Breast epithelium (tissue), 4 donors: ENCODE measurements around the gene NSRP1. TPM values are rescaled to one million over a fixed set of nuclear protein-coding genes. Genes with fewer than 3 reads are reported as not detected.

Experiments
- DNase-seq, 2 donors: peaks; one replicate each; pipeline ENCODE4 v3.0.0-alpha.2; 2019; ENCODE audit warnings: low spot score in 2 of 2
- H3K27ac ChIP-seq, 2 donors: fragments of 200-600 bp; sonication (generic) in 1 of 2; one replicate each; pipeline ENCODE4 v1.5.1; 2016 to 2019; ENCODE audit warnings: mild to moderate bottlenecking in 1 of 2
- H3K27me3 ChIP-seq, 2 donors: fragments of 200-600 bp; sonication (generic) in 1 of 2; one replicate each; pipeline versions ENCODE4 v1.5.1 to v1.6.0; 2017 to 2019; ENCODE audit warnings: control low read depth in 1 of 2, mild to moderate bottlenecking in 1 of 2
- H3K36me3 ChIP-seq: fragments of 200-600 bp; one replicate; pipeline ENCODE4 v1.5.1; 2019
- H3K4me1 ChIP-seq, 2 donors: fragments of 200-600 bp; sonication (generic); one replicate each; pipeline ENCODE4 v1.5.1; 2016 to 2019; ENCODE audit warnings: control low read depth in 1 of 2
- H3K4me3 ChIP-seq, 3 donors: fragments of 200-600 bp; sonication (generic); 1 replicate in 2 of 3; 2 replicates in 1 of 3; pipeline ENCODE4 v1.5.1; 2016 to 2019; ENCODE audit warnings: mild to moderate bottlenecking in 3 of 3, moderate library complexity in 2 of 3
- H3K9me3 ChIP-seq, 2 donors: fragments of 200-600 bp; sonication (generic) in 1 of 2; one replicate each; pipeline ENCODE4 v1.5.1; 2016 to 2019; ENCODE audit warnings: control low read depth in 1 of 2
- CTCF ChIP-seq, 3 donors: fragments of 450-650 bp; IDR thresholded peaks; one replicate each; pipeline ENCODE4 v1.5.1; 2016 to 2017; ENCODE audit warnings: antibody characterized with exemption in 3 of 3, mild to moderate bottlenecking in 3 of 3, moderate library complexity in 3 of 3
- POLR2A ChIP-seq: fragments of 450-650 bp; IDR thresholded peaks from one replicate; pipeline ENCODE4 v1.6.1; 2016; ENCODE audit warnings: antibody characterized with exemption, mild to moderate bottlenecking, moderate library complexity
- POLR2AphosphoS5 ChIP-seq, 3 donors: sonication (generic); formaldehyde crosslinking; IDR thresholded peaks; one replicate each; pipeline ENCODE4 v1.6.1; 2017; ENCODE audit warnings: antibody characterized with exemption in 3 of 3
- intact Hi-C: fragments of 100-400 bp; cut with DNase I; formaldehyde crosslinking; loops from one replicate; pipeline ENCODE4 v1.15.1; 2023; ENCODE audit warnings: low total_unique reads
- total RNA-seq, 3 donors: library from RNA; depleted of rRNA; stranded (reverse); fragments of >200 nt; gene quantifications; one replicate each; pipeline ENCODE4 v1.1.0, GENCODE V29; 2016

Gene NSRP1
- total RNA-seq, 3 donors from 2014 or later: 26.6 to 37.0 (median 29.4) TPM

GRCh38 chr17:30203471-30203981 lies 86.9 kb downstream of the NSRP1 start:
- DNase-seq: peak in 1 of 2 donors; percentile 8

GRCh38 chr17:30207655-30208054 lies 91.0 kb downstream of the NSRP1 start:
- no peak for DNase-seq
- no peak overlapping the region for H3K4me3 ChIP-seq
- H3K9me3 ChIP-seq: no peaks in the 10 kb centered on the region
- no peak for TF ChIP-seq POLR2AphosphoS5 (IDR thresholded peaks at IDR 0.05)
- TF ChIP-seq CTCF (IDR thresholded peaks at IDR 0.05): no peak
- no peak for TF ChIP-seq POLR2A
- H3K36me3 ChIP-seq: no peaks in the 10 kb centered on the region
- no peaks in the 10 kb centered on the region for H3K4me1 ChIP-seq
- peaks cover 0 to 4% of the 10 kb centered on the region in 2 donors for H3K27me3 ChIP-seq
- no peak overlapping the region for H3K27ac ChIP-seq
- intact Hi-C loops: loop anchor here (10.0 kb wide), 1 partner anchor 1773 kb away; no protein-coding TSS in a partner anchor

More at GRCh38 chr17:30203471-30203981, 86.9 kb downstream of the NSRP1 start:
- Histone ChIP-seq H3K36me3 (no peaks in the 10 kb centered on the region), H3K27ac (no peak overlapping the region), H3K4me1 (no peaks in the 10 kb centered on the region), H3K27me3 (peaks cover 0 to 6% of the 10 kb centered on the region in 2 donors), H3K4me3 (no peak overlapping the region), H3K9me3 (no peaks in the 10 kb centered on the region)
- TF ChIP-seq POLR2AphosphoS5 (IDR thresholded peaks at IDR 0.05): no peak
- TF ChIP-seq POLR2A: no peak
- TF ChIP-seq CTCF (IDR thresholded peaks at IDR 0.05): no peak
- intact Hi-C loops: loop anchor here (10.0 kb wide), 1 partner anchor 1769 kb away; no protein-coding TSS in a partner anchor

- Histone ChIP-seq H3K27ac (no peak overlapping the region), H3K9me3 (no peaks in the 10 kb centered on the region), H3K4me3 (no peak overlapping the region), H3K27me3 (no peaks in the 10 kb centered on the region), H3K4me1 (no peaks in the 10 kb centered on the region), H3K36me3 (no peaks in the 10 kb centered on the region)
- intact Hi-C loops: loop anchor here (10.0 kb wide), 1 partner anchor 1773 kb away; no protein-coding TSS in a partner anchor
- TF ChIP-seq POLR2A (no peak), CTCF (IDR thresholded peaks at IDR 0.05) (no peak), POLR2AphosphoS5 (IDR thresholded peaks at IDR 0.05) (no peak)
- DNase-seq: no peak
Observed at GRCh38 chr17:30208214-30208613, 91.6 kb downstream of the NSRP1 start.

GRCh38 chr17:30209930-30210329 lies 93.3 kb downstream of the NSRP1 start:
- no peak for DNase-seq
- no peaks in the 10 kb centered on the region for H3K27me3 ChIP-seq
- no peaks in the 10 kb centered on the region for H3K36me3 ChIP-seq
- no peak overlapping the region for H3K27ac ChIP-seq
- H3K4me3 ChIP-seq: no peak overlapping the region
- no peak for TF ChIP-seq CTCF (IDR thresholded peaks at IDR 0.05)
- TF ChIP-seq POLR2A: no peak
- TF ChIP-seq POLR2AphosphoS5 (IDR thresholded peaks at IDR 0.05): no peak
- no peaks in the 10 kb centered on the region for H3K9me3 ChIP-seq
- no peaks in the 10 kb centered on the region for H3K4me1 ChIP-seq
- intact Hi-C loops: loop anchor here (10.0 kb wide), 1 partner anchor 1775 kb away; no protein-coding TSS in a partner anchor

GRCh38 chr17:30210366-30210765 lies 93.8 kb downstream of the NSRP1 start:
- Histone ChIP-seq H3K36me3 (no peaks in the 10 kb centered on the region), H3K4me3 (no peak overlapping the region), H3K4me1 (no peaks in the 10 kb centered on the region), H3K27me3 (no peaks in the 10 kb centered on the region), H3K27ac (no peak overlapping the region), H3K9me3 (no peaks in the 10 kb centered on the region)
- TF ChIP-seq CTCF (IDR thresholded peaks at IDR 0.05) (no peak), POLR2AphosphoS5 (IDR thresholded peaks at IDR 0.05) (no peak), POLR2A (no peak)
- intact Hi-C loops: no loop called here
- DNase-seq: no peak
